IPS-20b (cell line): ENCODE data around the gene ADARB2.
"Not testable (repeated sequence)": the region's sequence is repeated elsewhere in the genome, so short reads cannot be mapped to it uniquely, and the experiment has no call there.

ENCODE experiments used
- H3K27ac ChIP-seq: one replicate; pipeline ENCODE4 v1.5.1; 2013; ENCODE audit warnings: low read length
- H3K27me3 ChIP-seq: 2 replicates; pipeline ENCODE4 v1.6.1; 2013; ENCODE audit warnings: mild to moderate bottlenecking, low read length, inconsistent platforms; ENCODE audit not compliant: insufficient read depth
- H3K36me3 ChIP-seq: 2 replicates; pipeline ENCODE4 v1.6.1; 2013; ENCODE audit warnings: low read depth, mild to moderate bottlenecking, inconsistent platforms, low read length, moderate library complexity; ENCODE audit not compliant: insufficient read depth
- H3K4me1 ChIP-seq: 2 replicates; pipeline ENCODE4 v1.6.1; 2013; ENCODE audit warnings: mild to moderate bottlenecking, control low read depth, inconsistent platforms, low read length, moderate library complexity; ENCODE audit not compliant: insufficient read depth
- H3K4me3 ChIP-seq: 2 replicates; pipeline ENCODE4 v1.5.1; 2013; ENCODE audit warnings: mild to moderate bottlenecking, low read length, inconsistent platforms
- H3K9ac ChIP-seq: 2 replicates; pipeline ENCODE4 v1.6.1; 2013; ENCODE audit warnings: low read depth, mild to moderate bottlenecking, inconsistent platforms, low read length, moderate library complexity
- H3K9me3 ChIP-seq: 2 replicates; pipeline ENCODE4 v1.6.1; 2013; ENCODE audit warnings: mild to moderate bottlenecking, low read depth, low read length, inconsistent platforms; ENCODE audit not compliant: insufficient read depth

Gene ADARB2

DNA sequence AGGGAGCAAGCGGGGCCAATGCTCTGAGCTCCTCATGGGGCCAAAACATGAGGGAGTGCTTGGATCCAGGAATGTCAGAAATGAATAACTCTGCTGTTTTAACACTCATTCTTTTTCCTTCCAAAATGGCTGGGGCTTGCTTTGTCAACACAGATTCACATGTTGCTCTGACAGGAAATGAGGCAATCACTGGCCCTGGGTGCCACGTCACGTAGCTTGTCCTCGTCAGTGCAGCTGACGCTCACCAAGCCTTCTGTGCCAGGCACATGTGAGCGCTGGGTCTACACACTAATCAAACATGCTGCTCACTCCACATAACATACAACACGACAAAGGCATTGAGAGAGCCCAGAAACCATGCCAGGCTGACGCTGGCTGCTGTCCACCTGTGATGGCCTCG is 482.2 kb downstream of the ADARB2 start:
- Histone ChIP-seq H3K27me3 (peaks cover 4% of the 10 kb centered on the region; the same call in 1 of the 2 replicates), H3K4me1 (no peaks in the 10 kb centered on the region), H3K4me3 (no peak overlapping the region), H3K9me3 (no peaks in the 10 kb centered on the region), H3K9ac (no peak overlapping the region), H3K27ac (no peak overlapping the region), H3K36me3 (no peaks in the 10 kb centered on the region)

DNA sequence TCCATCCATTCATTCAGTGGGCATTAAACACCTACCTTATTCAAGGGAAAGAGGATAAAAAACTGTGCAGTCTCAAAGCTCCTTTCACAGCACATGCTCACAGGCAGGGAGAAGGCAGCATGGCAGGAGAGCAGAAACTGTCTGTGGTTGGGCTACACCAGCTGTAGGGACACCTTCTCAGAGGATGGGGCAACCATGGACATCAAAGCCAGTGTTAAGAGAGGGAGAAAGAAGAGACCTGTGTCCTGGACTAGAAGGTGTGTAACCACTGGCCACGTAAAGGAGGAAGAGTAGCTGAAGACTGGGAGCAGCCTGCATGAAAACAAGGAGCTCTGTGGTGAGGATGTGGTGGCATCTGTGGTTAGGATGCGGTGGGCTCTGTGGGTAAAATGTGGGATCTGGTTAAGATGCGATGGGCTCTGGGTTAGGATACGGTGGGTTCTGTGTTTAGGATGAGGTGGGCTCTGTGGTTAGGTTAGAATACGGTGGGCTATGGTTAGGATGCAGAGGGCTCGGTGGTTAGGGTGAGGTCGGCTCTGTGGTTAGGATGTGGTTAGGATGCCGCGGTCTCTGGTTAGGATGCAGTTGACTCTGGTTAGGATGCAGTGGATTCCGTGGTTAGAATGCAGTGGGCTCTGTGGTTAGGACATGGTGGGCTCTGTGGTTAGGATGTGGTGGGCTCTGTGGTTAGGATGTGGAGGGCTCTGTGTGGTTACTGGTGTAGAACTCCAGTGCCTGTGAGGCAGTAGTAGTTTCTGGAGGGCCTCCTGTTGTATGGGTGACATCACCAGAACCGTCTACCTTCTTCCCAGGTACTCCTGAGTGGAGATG is 483.6 kb downstream of the ADARB2 start:
- no peaks in the 10 kb centered on the region for H3K4me1 ChIP-seq
- H3K27ac ChIP-seq, result no peak overlapping the region
- H3K36me3 ChIP-seq, result no peaks in the 10 kb centered on the region
- peaks cover 4% of the 10 kb centered on the region; the same call in 1 of the 2 replicates for H3K27me3 ChIP-seq
- no peak overlapping the region for H3K4me3 ChIP-seq
- H3K9ac ChIP-seq, result no peak overlapping the region
- H3K9me3 ChIP-seq, result no peaks in the 10 kb centered on the region

- Histone ChIP-seq H3K4me1 (no peaks in the 10 kb centered on the region), H3K9me3 (no peaks in the 10 kb centered on the region), H3K36me3 (no peaks in the 10 kb centered on the region), H3K9ac (no peak overlapping the region), H3K4me3 (no peak overlapping the region), H3K27me3 (peaks cover 4% of the 10 kb centered on the region; the same call in 1 of the 2 replicates), H3K27ac (no peak overlapping the region)
Measured at GRCh38 chr10:1251769-1252168, 485.6 kb downstream of the ADARB2 start.

DNA sequence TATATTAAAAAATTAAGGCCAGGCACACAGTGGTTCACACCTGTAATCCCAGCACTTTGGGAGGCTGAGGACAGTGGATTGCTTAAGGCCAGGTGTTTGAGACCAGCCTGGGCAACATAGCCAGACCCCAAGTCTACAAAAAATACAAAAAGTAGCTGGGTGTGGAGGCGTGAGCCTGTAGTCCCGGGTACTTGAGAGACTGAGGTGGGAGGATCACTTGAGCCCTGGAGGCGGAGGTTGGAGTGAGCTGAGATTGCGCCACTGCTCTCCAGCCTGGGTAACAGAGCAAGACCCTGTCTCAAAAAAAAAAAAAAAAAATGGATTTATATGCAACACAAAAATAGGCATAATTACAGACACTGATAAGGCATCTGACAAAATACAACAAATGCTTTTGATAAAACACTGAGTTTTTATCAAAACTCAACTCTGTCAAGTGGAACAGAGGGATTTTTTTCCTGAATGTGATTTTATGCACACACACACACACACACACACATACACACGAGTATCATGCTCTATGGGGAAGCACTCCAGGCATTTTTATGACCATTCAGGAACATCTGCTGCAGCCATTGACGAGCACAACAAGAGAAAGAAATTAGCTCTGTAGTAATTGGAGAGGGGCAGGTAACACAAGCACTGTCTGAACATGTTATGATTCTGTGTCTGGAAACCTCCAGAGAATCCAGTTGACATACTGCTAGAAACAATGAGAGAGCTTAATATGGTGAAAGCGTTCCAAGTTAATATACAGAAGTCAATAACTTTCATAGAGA is 488.0 kb downstream of the ADARB2 start:
- H3K27me3 ChIP-seq, result no peaks in the 10 kb centered on the region
- H3K27ac ChIP-seq, result no peak overlapping the region
- no peaks in the 10 kb centered on the region for H3K4me1 ChIP-seq
- no peaks in the 10 kb centered on the region for H3K36me3 ChIP-seq
- H3K9ac ChIP-seq, result no peak overlapping the region
- H3K4me3 ChIP-seq, result no peak overlapping the region
- no peaks in the 10 kb centered on the region for H3K9me3 ChIP-seq

DNA sequence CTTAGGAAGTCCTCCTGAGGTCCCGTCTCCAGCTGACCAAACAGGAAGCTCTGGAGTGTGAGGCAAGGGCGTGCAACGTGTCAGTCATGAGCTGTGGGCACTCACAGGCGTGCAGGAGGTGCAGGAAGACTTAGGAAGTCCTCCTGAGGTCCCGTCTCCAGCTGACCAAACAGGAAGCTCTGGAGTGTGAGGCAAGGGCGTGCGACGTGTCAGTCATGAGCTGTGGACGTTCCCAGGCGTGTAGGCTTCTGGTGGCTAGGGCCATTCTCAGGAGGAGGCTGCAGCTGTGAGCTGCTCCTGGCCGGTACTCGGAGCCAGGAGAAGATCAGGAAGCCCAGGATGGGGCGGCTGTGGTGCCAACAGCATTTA is 489.1 kb downstream of the ADARB2 start:
- not testable (repeated sequence) for H3K9me3 ChIP-seq, H3K27ac ChIP-seq, H3K9ac ChIP-seq, H3K27me3 ChIP-seq, H3K36me3 ChIP-seq, H3K4me3 ChIP-seq, H3K4me1 ChIP-seq

DNA sequence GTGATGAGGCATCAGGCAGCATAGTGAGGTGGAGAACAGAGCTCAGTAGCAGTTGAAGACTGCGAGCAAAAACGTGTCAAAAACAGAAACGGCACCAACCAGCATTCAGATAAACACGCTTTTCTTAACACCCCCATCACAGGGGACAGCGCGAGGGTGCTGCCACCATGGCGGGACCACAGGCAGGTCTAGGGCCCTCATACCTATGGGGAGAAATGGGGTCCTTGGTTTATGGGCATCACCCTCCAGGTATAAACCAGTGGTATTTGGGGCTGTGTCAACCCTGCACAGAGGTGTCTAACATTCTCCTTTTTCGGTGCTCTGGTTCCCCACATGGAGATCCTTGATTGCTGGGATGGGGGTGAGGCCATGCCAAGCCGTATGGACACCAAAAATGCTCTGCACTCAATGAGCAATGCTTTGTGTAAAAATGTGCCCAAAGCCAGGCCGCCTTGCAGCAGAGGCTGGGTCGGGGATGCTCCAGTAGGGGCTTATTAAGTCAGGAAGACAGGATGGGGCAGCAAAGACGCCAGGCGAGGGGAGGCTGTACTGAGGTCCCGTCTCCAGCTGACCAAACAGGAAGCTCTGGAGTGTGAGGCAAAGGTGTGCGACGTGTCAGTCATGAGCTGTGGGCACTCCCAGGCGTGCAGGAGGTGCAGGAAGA is 489.6 kb downstream of the ADARB2 start:
- H3K4me3 ChIP-seq, result no peak overlapping the region
- no peak overlapping the region for H3K9ac ChIP-seq
- H3K9me3 ChIP-seq, result no peaks in the 10 kb centered on the region
- H3K27me3 ChIP-seq, result no peaks in the 10 kb centered on the region
- no peak overlapping the region for H3K27ac ChIP-seq
- no peaks in the 10 kb centered on the region for H3K4me1 ChIP-seq
- H3K36me3 ChIP-seq, result no peaks in the 10 kb centered on the region

GRCh38 chr10:1244493-1244892 is 492.8 kb downstream of the ADARB2 start:
- Histone ChIP-seq H3K27ac (no peak overlapping the region), H3K27me3 (no peaks in the 10 kb centered on the region; the same call in none of the 2 replicates), H3K4me3 (no peak overlapping the region), H3K36me3 (no peaks in the 10 kb centered on the region), H3K4me1 (no peaks in the 10 kb centered on the region), H3K9me3 (no peaks in the 10 kb centered on the region), H3K9ac (no peak overlapping the region)

DNA sequence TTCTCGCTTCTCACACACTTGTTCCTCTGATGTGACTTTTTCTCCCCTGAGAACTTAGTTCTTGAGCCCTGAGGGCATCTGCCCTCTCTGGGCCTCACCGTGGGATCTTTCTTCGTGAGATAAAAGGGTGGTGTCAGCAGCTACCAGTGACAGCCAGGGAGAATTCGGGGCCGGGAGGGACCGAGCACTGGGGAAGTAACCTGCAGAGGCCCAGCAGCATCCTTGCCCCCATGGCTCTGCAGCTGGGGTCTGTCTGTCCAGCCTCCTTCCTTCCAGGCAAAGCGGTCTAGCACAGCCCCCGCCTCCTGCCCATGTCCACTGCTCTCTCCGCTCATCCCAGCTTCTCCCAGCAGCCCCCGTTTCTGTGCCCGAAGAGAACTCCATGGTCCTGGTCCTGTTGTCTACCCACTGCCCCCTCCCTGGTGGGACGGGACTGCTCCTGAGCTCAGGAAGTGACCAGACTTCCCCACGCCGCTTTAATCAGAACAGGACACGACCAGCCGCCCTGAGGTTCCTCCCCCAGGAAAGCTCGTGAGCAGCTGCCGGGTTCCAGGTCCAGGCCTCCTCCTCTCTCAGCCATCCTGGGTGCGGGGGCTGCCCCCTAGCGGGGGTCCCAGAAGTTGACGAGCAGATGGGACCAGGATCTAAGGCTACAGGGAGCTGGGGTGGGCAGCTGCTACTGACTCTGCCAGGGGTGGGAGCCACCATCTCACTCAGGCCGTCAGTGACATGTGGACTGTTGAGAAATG is 493.7 kb downstream of the ADARB2 start:
- no peak overlapping the region for H3K27ac ChIP-seq
- no peaks in the 10 kb centered on the region for H3K4me1 ChIP-seq
- H3K4me3 ChIP-seq, result no peak overlapping the region
- no peaks in the 10 kb centered on the region for H3K36me3 ChIP-seq
- no peaks in the 10 kb centered on the region; the same call in none of the 2 replicates for H3K27me3 ChIP-seq
- H3K9me3 ChIP-seq, result no peaks in the 10 kb centered on the region
- no peak overlapping the region for H3K9ac ChIP-seq

- Histone ChIP-seq H3K4me1 (no peaks in the 10 kb centered on the region), H3K4me3 (no peak overlapping the region), H3K27me3 (no peaks in the 10 kb centered on the region; the same call in none of the 2 replicates), H3K36me3 (no peaks in the 10 kb centered on the region), H3K27ac (no peak overlapping the region), H3K9me3 (no peaks in the 10 kb centered on the region), H3K9ac (no peak overlapping the region)
Measured at GRCh38 chr10:1242975-1243374, 494.4 kb downstream of the ADARB2 start.

DNA sequence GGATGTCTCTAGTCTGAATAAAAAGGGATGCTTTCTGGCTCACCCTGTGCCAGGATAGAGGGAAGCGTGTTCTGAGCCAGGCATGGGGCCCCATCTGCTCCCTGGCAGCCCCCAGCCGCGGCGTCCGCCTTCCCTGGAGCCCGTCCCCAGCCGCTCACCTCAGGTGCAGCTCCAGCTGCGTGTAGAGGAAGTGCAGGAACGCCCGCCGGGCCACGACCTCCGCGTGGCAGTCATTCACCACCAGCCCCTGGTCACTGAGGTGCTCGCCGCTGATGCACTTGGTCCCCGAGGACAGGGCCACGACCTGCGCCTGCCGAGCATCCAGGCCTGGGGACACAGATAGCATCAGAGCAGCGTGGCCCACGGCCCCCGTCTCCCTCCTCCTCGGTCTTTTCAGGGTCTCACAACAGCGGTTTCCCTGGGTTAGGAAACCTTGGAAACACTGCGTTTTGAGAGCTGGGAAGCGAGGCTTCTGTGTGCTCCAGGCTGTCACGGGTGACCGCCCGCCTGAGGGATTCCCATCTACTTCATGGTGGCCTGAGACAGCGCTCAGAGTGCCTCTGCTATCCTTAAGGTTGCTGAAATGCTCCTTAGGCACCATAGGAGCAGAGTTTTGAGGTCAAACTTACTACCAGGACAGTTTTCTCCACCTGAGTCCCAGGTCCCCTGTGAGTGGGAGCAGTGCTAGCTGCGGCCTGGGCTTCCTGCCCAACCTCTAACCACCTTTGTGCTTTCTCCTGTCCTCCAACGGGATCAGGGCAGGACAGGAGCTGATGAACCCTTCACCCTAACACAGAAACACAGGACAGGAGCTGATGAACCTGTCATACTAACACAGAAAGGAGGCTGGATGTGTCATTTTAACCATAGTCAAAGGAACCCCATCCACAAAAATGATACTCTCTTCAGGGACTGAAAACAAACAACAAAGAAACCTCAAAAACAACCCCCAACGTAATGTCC is 495.1 kb downstream of the ADARB2 start:
- Histone ChIP-seq H3K36me3 (no peaks in the 10 kb centered on the region), H3K27ac (no peak overlapping the region), H3K9me3 (no peaks in the 10 kb centered on the region), H3K4me1 (no peaks in the 10 kb centered on the region), H3K4me3 (no peak overlapping the region), H3K9ac (no peak overlapping the region), H3K27me3 (no peaks in the 10 kb centered on the region; the same call in none of the 2 replicates)
